ENCODE results near the gene FOXD2.
"Not testable (repeated sequence)": the region's sequence is repeated elsewhere in the genome, so short reads cannot be mapped to it uniquely, and the experiment has no call there.

FOXD2 gene

DNA sequence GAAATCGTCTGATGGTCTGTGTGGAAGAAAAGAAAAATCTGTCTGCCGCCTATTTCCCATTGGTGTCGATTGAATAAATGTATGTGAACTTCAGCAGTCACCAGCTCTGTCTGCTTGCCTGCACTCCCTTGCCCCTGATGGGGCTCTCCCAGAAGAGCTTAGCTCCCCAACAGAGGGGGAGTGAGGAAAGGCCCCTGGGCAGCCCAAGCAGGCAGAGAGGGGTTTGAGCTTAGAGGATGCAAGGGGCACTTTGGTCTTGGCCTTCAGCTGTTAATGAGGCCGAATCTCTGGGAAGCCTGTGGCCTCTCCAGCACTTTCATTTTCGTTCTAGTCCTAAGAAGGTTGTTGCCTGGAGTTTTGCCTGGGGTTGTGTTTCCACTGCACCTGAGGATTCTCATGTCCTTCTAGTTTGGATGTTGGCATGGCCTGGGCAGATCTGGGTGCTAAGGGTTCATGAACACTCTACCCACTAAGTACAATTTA lies 2.8 kb downstream of the FOXD2 start:
- no peak for FAIRE-seq

- FAIRE-seq, result no peak
Observed at GRCh38 chr1:47441450-47442106, 3.7 kb downstream of the FOXD2 start.

DNA sequence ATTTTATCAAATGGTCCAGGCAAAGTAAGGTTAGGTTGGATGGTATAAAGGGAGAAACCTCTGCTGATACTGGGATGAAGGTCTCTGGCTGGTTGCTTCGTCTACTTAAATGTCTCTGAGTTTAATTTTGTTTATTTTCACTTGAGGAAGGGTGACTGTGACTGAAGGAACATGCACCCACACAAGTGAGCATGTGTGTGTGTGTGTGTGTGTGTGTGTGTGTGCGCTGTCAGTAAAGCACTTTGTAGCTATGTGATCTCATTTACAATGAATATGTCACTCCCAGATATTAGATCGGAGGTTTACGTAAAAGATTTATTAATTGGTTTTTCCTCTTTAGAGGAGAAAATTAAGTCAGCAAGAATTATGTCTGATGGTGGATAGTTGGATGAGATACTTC lies 4.4 kb downstream of the FOXD2 start:
- no peak for FAIRE-seq

DNA sequence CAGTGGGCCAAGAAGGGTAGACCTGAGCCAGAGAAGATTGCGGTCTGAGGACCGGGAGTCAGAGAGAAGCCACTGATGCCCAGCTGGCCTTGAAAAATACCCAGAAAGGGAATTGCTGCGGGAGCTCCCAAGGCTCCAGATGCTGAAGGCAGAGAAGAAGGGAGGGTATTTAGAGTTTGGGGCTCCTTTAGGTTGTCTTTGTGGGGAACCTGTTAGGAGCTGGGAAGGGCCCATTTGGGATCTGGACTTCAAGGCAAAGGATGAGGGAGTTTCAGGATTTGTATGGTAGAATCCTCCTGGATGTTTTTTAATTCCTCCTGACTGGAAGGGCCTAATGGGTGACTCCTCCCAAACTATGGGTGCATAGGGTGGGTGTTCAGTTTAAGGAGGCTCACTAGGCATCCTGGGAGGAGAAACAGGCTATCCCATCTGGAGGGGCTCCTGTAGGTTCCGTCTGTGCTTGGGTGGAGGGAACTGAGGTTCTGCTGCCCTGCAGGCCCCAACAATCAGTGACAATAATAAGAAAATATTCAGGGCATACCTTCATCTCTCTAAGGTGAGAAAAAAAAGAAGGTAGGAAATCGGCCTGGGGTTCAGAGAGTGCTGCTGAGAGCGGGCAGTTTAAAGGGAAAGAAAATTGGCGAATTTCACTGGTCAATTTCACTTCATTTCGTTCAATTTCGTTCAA lies 5.1 kb downstream of the FOXD2 start:
- FAIRE-seq, result no peak

DNA sequence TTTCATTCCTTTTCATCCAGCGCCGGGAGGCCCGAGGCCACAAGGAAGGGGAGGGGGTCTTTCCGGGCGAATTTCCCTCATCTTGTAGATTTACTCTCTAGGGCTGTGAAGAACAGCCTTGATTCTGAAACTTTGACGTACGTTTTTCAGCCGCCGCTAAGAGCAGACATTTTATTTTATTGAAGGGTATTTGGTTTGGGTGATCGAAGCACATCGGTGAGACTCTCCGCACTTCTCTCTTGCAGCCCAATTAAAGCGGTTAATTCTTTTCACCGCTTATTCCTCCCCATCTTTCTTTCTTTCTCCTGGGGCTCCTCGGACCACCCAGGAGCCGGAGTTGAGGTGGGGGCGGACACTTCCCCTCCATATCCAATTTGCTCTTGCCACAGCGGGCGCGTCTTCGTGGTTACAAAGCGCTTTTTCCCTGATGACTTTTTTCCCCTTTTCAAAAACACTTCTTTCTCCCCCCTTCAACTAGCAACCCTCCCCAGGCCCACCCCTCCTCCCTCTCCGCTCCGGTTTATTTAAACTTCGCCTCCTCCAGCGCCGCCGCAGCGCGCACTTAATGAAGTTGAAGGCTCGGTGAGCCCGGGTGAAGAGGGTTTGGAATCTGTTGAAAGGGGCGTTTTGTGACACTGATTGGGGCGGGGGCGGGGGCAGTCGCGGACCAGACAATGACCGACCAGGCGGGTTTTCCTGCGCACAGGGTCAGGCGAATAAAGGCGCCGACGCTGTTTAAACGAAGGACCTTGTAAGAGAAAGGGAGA lies 5.9 kb downstream of the FOXD2 start:
- no peak for FAIRE-seq

DNA sequence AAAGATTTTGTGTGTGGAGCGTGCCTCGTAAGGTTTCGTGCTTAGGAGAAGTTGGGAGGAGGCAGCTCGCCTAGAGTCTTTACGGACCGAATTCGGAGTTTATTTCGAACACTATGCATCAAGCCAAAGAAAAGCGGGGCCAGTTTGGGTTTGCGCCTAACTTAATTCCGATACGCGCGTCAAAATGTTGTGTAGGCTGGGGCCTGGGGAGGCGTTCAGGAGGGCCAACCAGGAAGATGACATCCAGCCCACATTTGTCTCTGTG lies 6.4 kb downstream of the FOXD2 start:
- FAIRE-seq, result no peak

GRCh38 chr1:47444562-47445465 lies 7.0 kb downstream of the FOXD2 start:
- FAIRE-seq, result no peak

DNA sequence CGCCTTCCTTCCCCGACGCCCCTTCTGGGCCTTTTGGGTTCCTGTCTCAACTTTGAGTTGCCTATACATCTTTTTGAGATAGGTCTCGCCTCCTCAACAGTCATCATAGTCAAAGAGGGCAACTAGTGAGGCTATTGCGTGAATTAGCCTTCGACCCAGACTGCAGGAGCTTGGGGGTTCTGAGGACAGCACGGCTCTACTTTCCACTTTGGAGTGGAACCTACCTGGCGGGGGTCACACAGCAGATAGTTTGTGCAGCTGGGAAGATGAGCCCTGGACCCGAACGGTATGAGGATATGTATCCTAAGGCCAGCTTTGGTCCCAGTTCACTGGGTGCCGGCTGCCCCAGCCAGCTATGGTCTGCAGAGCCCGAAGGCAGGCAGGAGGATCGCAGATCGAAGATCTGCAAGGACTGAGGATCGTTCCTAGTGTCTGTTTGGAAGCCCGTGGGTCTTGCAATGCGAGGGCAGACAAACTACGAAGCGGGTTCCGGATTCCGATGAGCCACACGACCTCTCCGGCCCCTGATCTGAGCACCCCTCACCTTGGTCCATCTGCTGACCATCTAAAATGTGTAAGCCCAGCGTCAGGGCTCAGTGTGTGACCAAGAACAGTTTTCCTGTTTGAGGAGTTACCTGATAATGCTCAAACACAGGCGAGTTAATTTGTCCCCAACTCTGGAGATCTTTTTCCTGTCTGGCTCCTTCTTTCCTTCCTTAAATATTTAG lies 8.1 kb downstream of the FOXD2 start:
- no peak for FAIRE-seq

DNA sequence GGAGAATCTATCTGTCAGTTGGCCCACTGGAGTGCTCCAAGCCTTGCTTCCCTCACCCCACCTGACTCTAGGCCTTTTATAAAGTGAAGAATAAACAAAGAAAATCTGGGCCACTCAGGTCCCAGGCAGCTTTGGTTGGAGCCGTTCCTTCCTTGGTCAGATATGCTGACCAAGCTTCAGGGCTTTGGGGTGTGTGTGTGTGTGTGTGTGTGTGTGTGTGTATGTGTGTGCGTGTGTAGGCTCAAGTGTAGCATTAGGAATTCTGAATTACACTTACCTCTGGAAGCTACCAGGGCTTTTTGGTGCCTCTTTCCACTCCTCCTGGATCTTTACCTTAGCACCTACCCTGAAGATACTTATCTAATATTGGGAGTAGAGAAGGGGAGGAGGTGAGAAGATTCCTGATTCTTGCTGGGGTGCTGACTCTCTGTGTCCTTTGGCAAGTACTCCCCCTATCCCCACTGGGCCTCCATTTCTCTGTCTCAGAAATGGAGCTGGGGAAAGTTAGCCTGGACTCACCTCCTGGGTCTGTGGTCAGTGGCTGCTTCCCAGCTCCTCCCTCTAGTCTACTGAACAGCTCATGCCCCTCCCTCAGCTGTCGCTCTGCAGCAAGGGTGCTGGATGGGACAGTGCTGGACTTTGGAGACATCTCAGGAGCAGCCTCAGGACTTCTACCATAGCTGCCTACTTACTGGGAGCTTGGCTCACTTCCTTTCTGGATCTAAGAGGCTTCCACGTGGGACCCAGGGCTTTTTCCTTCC lies 10.8 kb downstream of the FOXD2 start:
- no peak for FAIRE-seq

DNA sequence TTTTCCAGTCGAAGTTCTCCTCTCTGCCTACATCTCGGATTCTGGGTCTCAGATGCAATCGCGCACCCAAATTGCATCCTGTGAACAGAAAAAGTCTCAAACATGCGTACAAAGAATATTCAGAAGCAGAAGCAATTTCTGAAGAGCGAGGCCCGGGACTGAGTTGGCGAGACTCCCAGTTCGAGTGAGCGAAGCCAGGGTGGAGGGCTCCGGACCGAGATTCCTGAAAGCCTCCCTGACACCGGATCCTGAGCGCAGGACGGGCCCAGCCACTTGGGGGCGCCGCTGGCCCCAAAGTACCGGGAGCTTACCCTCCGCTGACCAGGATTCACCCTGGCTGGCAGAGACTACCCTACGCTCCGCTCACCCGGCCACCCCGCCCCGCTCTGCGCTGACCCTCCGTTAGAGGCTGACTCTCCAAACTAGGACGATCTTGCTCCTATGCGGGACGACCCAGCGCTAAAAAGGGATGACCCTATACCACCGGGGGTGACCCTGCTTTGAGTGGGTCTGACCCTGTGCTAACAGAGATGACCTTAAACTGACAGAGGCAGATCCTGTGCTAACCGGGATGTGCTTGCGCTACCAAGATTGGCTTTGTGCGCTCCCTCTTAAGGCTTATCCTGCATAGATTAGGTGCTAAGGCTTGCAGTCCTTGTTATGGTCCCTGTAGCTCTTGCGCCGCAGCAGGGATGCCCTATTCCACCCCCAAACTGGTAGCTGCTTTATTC lies 12.1 kb downstream of the FOXD2 start:
- no peak for FAIRE-seq

GRCh38 chr1:47450606-47451005 lies 12.8 kb downstream of the FOXD2 start:
- FAIRE-seq, result no peak

DNA sequence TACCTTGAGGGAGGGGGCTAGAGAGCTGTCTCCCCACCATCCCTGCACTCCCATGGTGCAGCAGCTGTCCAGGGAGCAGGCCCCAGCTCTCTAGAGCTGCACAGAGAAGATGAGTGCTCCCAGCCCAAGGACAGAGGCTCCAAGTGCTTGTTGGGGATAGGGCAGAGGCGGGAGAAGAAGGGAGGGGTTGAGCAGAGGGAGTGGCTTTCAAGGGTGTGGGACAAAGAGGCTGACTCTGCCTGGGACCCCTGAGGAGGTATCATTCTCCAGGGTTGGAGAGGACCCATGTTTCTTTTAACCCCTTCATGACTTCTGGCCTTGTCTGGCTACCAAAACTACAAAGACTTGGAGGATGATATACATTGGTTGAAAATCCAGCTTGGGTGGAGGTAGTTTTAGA lies 14.6 kb downstream of the FOXD2 start:
- no peak for FAIRE-seq

GRCh38 chr1:47453910-47454309 lies 16.1 kb downstream of the FOXD2 start:
- FAIRE-seq, result not testable (repeated sequence)

DNA sequence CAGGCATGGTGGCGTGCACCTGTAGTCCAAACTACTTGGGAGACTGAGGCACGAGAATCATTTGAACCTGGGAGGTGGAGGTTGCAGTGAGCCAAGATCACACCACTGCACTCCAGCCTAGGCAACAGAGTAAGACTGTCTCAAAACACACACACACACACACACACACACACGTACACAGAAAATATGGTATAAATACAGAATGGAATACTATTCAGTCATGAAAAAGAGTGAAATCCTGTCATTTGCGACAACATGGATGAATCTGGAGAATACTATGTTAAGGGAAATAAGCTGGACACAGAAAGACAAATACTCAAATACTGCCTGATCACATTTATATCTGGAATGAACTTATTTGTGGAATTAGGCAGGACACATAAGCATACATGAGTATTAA lies 18.4 kb downstream of the FOXD2 start:
- no peak for FAIRE-seq

- FAIRE-seq, result not testable (repeated sequence)
Observed at GRCh38 chr1:47457547-47457946, 19.7 kb downstream of the FOXD2 start.

GRCh38 chr1:47459253-47459788 lies 21.5 kb downstream of the FOXD2 start:
- FAIRE-seq, result no peak

DNA sequence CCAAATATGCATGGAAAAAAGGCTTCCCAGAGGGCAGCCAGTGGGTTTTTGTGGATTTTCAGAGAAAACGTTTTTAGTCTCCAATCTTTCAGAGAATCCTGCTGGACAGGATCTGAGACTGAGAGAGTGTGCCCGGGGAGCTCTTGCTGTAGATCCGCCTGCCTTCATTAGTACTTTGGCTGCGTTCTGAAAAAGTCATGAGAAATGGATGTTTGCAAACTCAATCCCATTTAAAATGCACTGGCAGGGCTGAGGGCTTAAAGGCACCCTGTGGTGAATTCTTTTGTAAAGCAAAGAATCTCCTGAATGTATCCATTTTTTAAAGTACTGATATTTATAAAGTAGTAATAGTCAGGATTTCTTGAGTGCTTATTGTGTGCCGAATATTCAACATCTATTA lies 22.2 kb downstream of the FOXD2 start:
- no peak for FAIRE-seq

DNA sequence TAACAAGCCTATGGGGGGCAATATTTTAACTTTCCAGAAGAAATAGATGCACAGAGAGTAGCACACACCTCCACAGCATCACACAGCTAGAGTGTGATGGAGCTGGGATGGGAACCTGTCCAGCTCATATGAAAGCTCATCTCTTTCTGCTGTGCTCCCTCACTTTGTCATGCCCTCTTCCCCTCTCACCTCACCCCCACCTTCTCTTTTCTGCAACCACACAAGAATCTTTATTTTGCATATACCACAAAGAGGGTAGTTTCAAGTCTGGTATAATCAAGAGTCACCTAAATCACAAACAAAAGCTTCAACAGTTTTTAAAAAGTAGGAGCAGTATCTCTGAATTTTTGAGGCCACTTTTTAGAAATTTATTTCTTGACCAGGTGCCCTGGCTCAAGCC lies 22.6 kb downstream of the FOXD2 start:
- FAIRE-seq, result no peak

DNA sequence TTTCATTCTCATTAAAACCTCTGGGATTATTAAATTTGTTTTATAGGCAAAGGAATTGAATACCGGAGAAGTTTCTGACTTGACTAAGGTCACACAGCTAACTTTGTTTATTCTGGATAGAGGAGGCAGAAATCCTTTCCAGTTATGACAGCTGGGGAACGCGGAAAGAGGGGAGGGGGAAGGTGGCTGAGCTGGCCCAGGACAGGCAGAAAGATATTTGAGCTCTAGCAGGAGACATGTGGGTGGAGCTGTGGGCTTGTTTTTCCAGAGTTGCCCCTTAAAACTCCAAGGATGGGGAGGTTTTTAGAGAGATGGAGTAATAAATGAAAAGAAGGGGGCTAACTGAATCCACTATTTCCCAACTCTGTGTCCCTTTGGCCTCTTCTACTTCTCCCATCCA lies 27.8 kb downstream of the FOXD2 start:
- no peak for FAIRE-seq

DNA sequence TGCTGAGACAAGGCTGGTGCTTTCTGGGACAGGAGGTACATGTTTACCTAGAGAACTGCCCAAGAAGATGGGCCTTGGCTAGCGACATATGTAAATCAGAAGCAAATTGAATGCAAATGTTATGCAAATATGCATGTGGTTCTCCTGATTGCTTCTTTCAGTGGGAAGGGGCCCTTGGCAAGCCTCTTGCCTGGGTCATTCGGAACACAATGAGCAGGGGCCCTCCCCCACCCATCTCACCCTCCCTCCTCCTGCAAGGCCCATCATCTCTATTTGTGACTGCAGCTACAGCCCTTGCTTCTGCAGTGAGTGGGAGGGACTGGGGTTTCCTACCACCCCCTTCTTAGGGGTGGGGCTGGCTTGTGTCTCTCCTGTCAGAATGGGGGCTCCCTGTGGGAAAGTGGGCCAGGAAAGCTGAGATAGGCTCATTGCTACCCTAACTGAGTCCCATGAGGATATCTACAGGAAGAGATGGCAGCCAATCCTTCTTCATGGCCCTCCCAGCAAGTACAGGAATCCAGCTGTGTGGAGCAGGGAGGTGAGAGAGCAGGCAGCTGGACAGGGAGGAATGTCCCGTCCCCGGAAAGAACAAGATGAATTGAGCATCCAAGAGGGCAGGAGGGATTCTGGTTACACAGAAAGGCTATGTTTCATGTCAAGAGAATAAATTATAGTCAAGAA lies 31.0 kb downstream of the FOXD2 start:
- no peak for FAIRE-seq

All from islet of Langerhans (tissue), 1 donor.